GM18498 (cell line): ENCODE measurements around the gene SLC26A9.

Experiments
- ATAC-seq: cut with Tn5 transposase; IDR thresholded peaks from one replicate; pipeline ENCODE4 v1.9.1; 2021; ENCODE audit warnings: mild to moderate bottlenecking, moderate library complexity; ENCODE audit not compliant: unreplicated experiment

SLC26A9 gene

GRCh38 chr1:205974712-205975111 lies 31.5 kb upstream of the SLC26A9 start:
- no peak for ATAC-seq

- ATAC-seq, result no peak
These were observed 30.3 kb upstream of the SLC26A9 start for GRCh38 chr1:205973377-205974232.

GRCh38 chr1:205972491-205973168 lies 29.4 kb upstream of the SLC26A9 start:
- no peak for ATAC-seq

GRCh38 chr1:205972081-205972480 lies 28.8 kb upstream of the SLC26A9 start:
- no peak for ATAC-seq

GRCh38 chr1:205971082-205971481 lies 27.8 kb upstream of the SLC26A9 start:
- ATAC-seq, result no peak

- ATAC-seq, result no peak
These were observed 27.2 kb upstream of the SLC26A9 start for GRCh38 chr1:205970486-205970885.

GRCh38 chr1:205969229-205969628 lies 26.0 kb upstream of the SLC26A9 start:
- ATAC-seq, result no peak

GRCh38 chr1:205967554-205968335 lies 24.5 kb upstream of the SLC26A9 start:
- ATAC-seq, result no peak

GRCh38 chr1:205965036-205965884 lies 22.0 kb upstream of the SLC26A9 start:
- no peak for ATAC-seq

- ATAC-seq, result no peak
These were observed 20.3 kb upstream of the SLC26A9 start for GRCh38 chr1:205963352-205964155.

GRCh38 chr1:205962821-205963221 lies 19.6 kb upstream of the SLC26A9 start:
- ATAC-seq, result no peak

- no peak for ATAC-seq
These were observed 18.9 kb upstream of the SLC26A9 start for GRCh38 chr1:205961991-205962820.

- ATAC-seq, result no peak
These were observed 18.1 kb upstream of the SLC26A9 start for GRCh38 chr1:205961405-205961804.

GRCh38 chr1:205959789-205960188 lies 16.5 kb upstream of the SLC26A9 start:
- ATAC-seq, result no peak

GRCh38 chr1:205955499-205955898 lies 12.2 kb upstream of the SLC26A9 start:
- no peak for ATAC-seq

- ATAC-seq, result no peak
These were observed 11.7 kb upstream of the SLC26A9 start for GRCh38 chr1:205954819-205955404.

GRCh38 chr1:205951746-205952145 lies 8.5 kb upstream of the SLC26A9 start:
- no peak for ATAC-seq

- ATAC-seq, result no peak
These were observed 7.7 kb upstream of the SLC26A9 start for GRCh38 chr1:205950826-205951549.
